ENCODE results near the gene SYNCRIP.
"Not testable (repeated sequence)": the region's sequence is repeated elsewhere in the genome, so short reads cannot be mapped to it uniquely, and the experiment has no call there.

The SYNCRIP gene

GRCh38 chr6:85642774-85643536 lies at the start of gene SYNCRIP:
Gene SYNCRIP, minus strand, starts transcription at chr6:85642886. Its CDS starts 1,447 bp downstream, at chr6:85641439.
- peak; percentile 97 to 99 for DNase-seq (ENCODE audit: low read depth in 1 of 2, low spot score in 1 of 2)

- DNase-seq (ENCODE audit: low read depth in 1 of 2, low spot score in 1 of 2) = no peak
Observed at GRCh38 chr6:85691478-85691877, 48.8 kb upstream of the SYNCRIP start.

GRCh38 chr6:85690071-85690470 lies 47.4 kb upstream of the SYNCRIP start:
- DNase-seq (ENCODE audit: low read depth in 1 of 2, low spot score in 1 of 2) = no peak

DNA sequence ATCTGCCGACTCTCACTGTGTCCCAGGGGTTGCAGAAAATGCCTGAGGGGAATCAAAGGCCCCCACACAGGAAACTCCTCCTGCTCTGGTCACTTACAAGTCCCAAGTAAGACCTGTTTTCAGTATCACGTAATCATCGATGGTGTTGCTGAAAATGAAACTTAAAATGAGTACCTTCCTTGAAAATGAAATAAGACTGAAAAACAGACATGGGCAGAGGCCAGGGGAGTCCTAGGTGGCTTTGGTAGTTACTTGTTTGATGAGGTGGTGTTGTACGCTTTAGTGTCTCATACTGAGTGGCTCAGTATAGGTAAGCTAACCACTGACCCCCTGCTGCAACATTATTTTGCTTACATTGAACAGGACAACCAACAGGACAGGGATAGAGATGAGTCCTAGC lies 43.0 kb upstream of the SYNCRIP start:
- no peak for DNase-seq (ENCODE audit: low read depth in 1 of 2, low spot score in 1 of 2)

DNA sequence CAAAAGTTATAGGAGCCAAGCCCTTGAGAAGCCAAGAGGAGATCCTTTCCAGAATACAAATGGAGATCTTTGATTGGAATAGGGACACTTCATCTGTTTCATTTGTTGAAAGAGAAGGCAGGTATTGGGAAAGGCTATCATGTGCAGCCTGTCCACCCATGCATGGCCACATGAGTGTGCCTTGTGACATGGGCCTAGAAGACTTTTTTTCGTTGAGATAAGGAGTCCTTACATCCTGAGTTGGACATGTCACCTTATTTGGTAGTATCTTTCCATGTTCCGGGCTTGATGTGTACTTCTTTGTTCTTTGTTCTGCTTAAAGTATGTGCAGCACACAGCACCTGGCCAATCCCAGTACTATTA lies 42.1 kb upstream of the SYNCRIP start:
- no peak for DNase-seq (ENCODE audit: low read depth in 1 of 2, low spot score in 1 of 2)

GRCh38 chr6:85684133-85684808 lies 41.6 kb upstream of the SYNCRIP start:
- no peak for DNase-seq (ENCODE audit: low read depth in 1 of 2, low spot score in 1 of 2)

DNA sequence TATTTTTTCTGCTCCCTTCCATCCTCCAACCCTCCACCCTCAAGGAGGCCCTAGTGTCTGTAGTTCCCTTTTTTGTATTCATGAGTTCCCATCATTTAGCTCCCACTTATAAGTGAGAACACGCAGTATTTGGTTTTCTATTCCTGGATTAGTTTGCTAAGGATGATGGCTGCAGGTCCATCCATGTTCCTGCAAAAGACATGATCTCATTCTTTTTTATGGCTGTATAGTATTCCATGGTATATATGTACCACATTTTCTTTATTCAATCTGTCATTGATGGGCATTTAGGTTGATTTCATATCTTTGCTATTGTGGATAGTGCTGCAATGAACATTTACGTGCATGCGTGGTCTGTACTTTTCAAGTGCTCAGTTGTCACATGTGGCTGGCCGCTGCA lies 39.2 kb upstream of the SYNCRIP start:
- not testable (repeated sequence) for DNase-seq (ENCODE audit: low read depth in 1 of 2, low spot score in 1 of 2)

DNA sequence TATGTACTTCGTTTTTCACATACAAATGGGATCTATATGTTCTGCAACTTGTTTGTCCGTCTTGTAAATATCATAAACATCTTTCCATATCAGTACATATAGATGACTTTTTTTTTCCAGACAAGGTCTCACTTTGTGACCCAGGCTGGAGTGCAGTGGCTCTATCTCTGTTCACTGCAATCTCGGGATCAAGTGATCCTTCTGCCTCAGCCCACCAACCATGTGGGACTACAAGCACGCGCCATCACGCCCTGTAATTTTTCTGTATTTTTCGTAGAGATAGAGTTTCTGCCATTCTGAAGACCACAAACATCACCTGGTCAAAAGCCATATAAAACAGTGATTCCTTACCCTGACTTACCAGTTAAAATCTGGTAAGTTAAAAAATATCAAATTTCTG lies 37.7 kb upstream of the SYNCRIP start:
- DNase-seq (ENCODE audit: low read depth in 1 of 2, low spot score in 1 of 2) = no peak

DNA sequence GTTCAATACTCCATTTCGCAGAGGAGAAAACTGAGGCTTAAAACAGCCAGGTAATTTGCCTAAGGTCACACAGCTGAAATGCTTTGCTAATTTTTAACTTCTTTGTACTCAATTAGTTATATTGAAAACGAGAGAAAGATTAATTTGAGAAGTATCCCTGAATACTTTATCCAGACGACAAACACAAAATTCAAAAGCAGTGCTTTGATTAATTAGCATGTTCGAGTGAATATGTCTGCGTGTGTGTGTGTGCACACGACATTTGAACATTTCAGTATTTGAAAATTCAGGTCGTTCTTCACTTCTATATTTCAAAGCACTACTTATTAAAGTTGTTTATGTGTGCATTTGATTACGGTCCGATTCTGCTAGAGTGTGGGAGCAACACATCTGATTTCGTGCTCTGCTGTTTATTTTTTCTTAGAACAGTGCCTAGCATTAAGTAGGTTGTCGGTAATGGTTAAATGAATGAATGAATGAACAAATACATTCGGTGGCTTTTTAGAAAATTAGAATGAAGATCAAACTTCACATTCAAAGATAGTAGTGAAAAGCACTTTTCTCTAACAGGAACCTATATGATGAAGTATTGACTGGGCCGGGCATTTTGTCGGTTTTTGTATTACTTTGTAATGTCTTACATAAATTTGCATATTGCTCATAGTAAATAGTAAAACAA lies 36.9 kb upstream of the SYNCRIP start:
- DNase-seq (ENCODE audit: low read depth in 1 of 2, low spot score in 1 of 2) = no peak

DNA sequence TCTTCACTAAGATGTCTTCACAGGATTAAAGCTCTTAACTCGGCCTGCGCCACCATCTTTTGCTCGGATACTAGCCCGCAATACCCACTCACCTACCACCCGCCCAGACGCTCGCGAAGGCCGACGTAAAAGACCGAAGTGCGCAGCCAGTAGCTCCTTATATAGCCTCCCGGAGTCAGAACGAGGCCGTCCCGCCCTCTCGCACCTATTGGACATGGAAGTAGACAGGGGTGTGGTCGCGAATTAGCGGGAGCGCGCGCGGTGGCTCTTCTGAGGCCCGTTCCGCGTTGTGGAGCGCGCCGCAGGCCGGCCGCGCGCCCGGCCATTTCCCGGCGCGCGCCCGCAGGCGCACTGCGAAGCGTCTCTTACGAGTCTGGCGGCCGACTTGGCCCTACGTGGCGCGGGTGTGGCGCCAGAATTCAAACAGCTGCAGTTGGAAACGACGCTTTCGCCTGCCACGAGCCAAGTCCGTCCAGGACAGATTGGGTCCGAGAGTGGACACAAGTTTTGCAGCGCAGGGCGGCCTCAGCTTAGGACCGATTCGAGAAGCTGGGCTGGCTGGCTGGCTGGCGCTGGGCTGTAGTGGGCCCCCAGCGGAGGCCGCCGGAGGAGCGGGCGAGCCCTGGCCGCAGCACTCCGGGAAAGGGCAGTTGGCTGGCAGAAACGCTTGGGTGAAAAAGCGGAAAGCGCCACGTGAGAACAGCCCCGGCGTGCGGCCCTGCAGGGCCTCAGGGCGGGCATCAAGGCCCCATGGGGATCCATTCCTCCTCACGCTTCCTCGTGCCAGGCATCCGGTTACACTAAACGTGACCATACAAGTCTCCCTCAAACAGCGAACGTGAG lies 36.1 kb upstream of the SYNCRIP start:
- DNase-seq (ENCODE audit: low read depth in 1 of 2, low spot score in 1 of 2) = peak; percentile 97 to 100

- no peak for DNase-seq (ENCODE audit: low read depth in 1 of 2, low spot score in 1 of 2)
Observed at GRCh38 chr6:85678026-85678601, 35.4 kb upstream of the SYNCRIP start.

- DNase-seq (ENCODE audit: low read depth in 1 of 2, low spot score in 1 of 2) = no peak
Observed at GRCh38 chr6:85677234-85677956, 34.7 kb upstream of the SYNCRIP start.

DNA sequence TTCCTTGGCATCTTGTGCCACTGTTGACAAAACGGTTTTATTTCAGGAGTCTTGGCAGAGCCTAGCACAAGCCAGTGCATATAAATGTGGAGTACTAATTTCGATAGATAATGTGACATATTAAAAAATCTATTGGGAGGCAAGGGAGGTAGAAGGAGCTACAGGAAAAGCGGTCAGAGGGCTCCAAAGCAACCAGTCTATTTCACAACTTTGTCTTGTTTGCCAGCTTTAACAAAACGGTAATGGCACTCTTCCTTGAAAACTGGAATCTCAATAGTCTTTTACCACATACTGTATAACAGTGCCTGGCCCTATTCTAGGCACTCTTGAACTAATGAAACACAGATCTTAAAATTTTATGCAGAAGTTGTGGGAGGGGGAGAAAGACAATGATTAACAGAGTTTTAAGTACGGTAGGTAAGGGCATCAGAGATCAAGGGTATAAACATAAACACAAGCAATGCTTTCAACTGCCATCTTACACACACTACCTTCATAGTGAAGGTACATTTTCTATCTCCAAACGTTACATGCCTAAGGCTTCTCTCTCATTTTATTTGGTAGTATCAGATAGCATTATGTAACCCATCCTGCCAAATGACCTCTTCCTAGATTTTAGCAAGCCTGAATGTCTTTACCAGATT lies 33.5 kb upstream of the SYNCRIP start:
- no peak for DNase-seq (ENCODE audit: low read depth in 1 of 2, low spot score in 1 of 2)

DNA sequence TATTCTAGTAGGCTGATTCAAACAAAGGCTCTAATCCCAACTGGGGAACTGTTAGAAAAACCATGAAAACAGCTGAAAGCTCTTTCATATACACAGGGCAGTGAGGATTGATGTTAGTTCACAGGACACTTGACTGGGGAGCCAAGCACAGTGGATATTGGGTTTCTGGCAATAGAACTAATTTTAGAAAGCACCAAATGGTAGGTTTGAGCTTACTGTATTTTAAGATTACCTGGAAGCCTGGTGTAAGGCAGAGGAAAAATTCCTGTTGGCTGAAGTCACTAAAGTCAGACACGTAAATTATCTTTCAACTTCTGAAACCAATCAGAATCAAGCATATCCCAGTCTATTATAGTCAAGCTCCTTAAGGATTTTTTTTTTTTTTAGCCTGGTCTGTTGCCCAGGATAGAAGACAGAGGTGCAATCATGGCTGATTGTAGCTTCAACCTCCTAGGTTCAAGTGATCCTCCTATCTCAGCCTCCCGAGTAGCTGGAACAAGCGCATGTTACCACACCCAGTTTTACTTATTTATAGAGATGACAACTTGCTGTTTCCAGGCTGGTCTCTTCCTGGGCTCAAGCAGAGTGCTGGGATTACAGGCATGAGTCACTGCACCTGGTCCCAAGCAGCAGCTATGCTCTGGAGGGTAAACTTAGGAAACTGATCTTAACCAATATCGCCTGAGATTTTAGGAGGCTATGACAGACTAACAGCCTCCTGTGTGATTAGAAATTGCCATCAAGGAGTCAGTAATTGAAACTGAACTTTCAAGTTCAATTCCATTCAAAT lies 32.5 kb upstream of the SYNCRIP start:
- no peak for DNase-seq (ENCODE audit: low read depth in 1 of 2, low spot score in 1 of 2)

DNA sequence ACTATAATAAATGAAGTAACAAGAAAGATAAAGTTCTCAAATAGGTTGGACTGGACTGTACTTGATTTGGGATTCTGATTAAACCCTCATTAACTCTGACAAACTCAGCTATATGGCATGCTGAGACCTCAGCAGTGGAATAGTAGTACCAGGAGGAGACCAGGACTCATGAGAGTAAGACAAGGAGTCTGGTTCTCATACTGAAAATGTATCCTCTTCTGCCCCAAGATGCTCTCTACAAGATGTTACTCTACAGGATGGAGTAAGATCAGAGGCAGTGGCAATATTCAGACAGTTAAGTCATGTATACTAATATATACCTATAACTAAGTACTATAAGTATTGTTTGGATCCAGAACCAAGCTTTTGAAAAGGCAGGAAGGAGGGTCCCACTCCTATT lies 31.9 kb upstream of the SYNCRIP start:
- no peak for DNase-seq (ENCODE audit: low read depth in 1 of 2, low spot score in 1 of 2)

DNA sequence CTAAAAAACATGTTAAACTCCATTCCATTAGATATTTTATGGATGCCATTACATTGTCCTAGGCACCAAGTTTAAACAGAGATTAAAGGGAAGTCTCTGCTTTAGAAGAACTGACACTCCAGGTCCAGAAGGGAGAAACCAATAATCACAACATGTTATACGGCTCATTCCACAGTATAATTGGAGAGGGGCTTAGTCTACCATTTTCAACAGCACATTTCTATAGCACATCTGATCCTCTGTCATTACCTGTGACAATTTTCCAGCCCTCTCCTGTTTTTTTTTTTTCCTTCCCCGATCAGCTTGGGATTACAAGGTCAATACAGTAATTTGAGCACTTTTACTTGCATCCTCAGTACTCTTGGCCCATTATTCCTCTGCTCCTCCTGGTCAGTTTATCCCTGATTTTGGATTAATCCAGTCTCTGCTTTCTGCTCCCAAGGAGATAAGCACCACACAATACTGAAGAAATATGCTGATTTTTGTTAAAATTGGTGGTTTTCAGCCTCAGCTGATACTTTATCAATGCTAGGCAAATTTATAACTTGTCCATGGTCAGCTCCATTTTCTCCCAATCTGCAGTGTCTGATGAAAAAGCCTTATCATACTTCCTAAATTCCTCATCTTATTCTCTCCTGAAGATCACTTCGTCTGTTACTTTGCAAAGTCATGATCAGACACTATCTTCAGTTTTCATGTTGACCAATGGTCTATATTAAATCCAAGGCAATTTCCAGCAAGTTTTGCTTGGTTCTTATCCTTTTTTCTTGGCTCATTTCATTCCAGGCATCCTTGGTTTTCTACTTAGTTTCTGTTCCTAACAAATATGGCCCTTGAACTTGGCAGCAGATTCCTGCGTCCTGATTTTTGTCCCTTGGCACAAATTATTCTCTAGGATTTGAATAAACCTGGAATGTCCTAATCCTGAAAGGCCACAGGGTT lies 30.8 kb upstream of the SYNCRIP start:
- no peak for DNase-seq (ENCODE audit: low read depth in 1 of 2, low spot score in 1 of 2)

DNA sequence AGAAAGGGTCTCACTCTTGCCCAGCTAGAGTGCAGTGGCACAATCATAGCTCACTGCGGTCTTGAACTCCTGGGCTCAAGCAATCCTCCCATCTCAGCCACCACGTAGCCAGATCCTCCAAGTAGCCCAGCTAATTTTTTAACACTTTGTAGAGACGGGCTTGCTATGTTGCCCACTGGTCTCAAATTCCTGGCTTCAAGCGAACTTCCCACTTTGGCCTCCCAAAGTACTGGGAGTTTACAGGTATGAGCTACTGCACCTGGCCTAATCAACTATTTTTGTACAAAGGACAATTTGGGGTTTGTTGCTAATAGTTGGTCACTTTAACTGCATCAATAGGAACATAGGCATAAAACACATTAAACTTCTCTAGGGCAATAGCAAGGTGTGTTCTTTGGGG lies 29.9 kb upstream of the SYNCRIP start:
- DNase-seq (ENCODE audit: low read depth in 1 of 2, low spot score in 1 of 2) = no peak

- no peak for DNase-seq (ENCODE audit: low read depth in 1 of 2, low spot score in 1 of 2)
Observed at GRCh38 chr6:85672050-85672449, 29.4 kb upstream of the SYNCRIP start.

Data from activated CD4-positive, alpha-beta T cell treated with anti-CD3 and anti-CD28 coated beads, Interleukin-2, amount 50 U/mL, for 24 hours (primary cell).